NCI-H2081 (cell line): ENCODE measurements around the gene LARP4.
"Not testable (repeated sequence)": the region's sequence is repeated elsewhere in the genome, so short reads cannot be mapped to it uniquely, and the experiment has no call there.

Experiments
- DNase-seq, 2 experiments: peaks; one replicate each; lab custom pipeline; 2025; lab: John Stamatoyannopoulos, UW

Gene LARP4

GRCh38 chr12:50482571-50482970 is 81.9 kb downstream of the LARP4 start:
- DNase-seq = no peak

DNA sequence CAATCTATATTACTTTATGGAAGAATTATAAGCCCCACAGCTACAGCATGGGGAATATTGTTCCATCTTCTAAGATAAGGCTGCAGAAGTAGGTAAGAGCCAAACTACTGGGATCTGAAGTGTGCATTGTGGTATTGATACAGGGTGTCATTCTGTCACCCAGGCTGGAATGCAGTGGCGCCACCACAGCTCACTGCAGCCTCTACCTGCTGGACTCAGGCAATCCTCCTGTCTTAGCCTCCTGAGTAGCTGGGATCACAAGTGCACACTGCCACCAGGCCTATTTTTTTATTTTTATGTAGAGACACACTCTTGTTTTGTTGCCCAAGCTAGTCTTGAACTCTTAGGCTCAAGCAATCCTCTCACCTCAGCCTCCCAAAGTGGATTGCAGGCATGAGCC is 82.8 kb downstream of the LARP4 start:
- no peak for DNase-seq

GRCh38 chr12:50488801-50489200 is 88.1 kb downstream of the LARP4 start:
- DNase-seq = no peak

DNA sequence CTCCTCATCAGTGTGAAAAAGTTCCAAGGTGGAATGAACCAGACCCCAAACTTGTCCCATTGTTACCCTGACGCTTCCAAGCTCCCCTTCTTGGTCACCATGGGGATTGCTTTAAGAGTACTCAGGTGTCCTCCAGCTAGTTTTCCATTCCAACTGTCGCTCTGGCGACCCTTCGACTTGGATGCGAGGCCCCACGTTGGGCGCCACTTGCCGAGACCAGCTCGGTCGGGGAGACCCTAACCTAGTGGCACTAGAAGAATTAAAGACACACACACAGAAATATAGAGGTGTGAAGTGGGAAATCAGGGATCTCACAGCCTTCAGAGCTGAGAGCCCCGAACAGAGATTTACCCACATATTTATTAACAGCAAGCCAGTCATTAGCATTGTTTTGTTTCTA is 97.4 kb downstream of the LARP4 start:
- DNase-seq = not testable (repeated sequence)

GRCh38 chr12:50504798-50505674 is 104.4 kb downstream of the LARP4 start, which contains the start of gene DIP2B:
TSS of gene DIP2B (plus strand) at chr12:50504985. CDS start at chr12:50505141, 156 bp downstream.
- peak; percentile 88 to 89 for DNase-seq

GRCh38 chr12:50505675-50506530 is 105.2 kb downstream of the LARP4 start:
- peak in 1 of 2 experiments; percentile 8 for DNase-seq

- DNase-seq = no peak
Measured at GRCh38 chr12:50506753-50507473, 106.2 kb downstream of the LARP4 start.

GRCh38 chr12:50507474-50507838 is 106.8 kb downstream of the LARP4 start:
- DNase-seq = no peak

- DNase-seq = no peak
Measured at GRCh38 chr12:50507930-50508329, 107.2 kb downstream of the LARP4 start.

DNA sequence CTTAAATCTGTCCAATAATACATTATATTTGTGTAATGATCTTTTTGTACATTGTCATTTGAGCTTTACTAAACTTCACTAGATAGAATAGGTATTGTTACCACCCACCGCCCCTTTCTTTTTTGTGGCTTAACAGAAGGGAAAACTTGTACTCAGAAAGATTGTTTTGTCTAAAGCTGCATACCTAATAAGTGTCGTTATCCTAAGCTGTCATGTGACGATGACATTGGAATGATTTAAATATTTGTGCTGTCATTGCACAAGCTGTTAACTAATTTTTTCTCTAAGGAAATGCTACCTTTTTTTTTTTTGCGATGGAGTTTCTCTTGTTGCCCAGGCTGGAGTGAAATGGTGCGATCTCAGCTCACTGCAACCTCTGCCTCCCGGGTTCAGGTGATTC is 107.7 kb downstream of the LARP4 start:
- no peak for DNase-seq

GRCh38 chr12:50508970-50509663 is 108.4 kb downstream of the LARP4 start:
- DNase-seq = no peak

DNA sequence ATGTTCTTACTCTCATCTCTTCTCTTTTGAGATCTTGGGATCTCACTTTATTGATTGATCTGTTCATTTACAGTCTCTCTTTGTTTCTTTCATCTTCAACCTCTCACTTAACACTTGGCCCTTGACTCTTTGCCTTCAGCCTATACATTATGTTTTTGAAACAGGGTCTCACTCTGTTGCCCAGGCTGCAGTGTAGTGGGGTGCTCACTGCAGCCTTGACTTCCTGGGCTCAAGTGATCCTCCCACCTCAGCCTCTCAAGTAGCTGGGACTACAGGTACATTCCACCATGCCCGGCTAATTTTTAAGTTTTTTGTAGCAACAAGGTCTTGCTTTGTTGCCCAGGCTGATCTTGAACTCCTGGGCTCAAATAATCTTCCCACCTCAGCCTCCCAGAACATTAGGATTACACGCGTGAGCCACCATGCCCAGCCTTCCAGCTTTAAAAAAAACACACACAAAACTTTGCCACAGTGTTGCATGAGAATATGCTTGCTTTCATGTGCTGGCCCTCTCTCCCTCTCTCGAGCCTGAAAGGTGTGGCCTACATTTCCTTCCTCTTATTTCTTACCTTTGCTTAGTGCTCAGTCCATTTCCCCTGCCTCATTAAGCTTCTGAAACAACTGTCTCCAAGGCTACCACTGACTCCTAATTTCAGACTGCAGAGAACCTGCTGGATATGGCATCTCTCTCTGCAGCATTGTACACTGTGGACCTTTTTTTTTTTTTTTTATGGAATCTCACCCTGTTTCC is 114.0 kb downstream of the LARP4 start:
- no peak for DNase-seq

DNA sequence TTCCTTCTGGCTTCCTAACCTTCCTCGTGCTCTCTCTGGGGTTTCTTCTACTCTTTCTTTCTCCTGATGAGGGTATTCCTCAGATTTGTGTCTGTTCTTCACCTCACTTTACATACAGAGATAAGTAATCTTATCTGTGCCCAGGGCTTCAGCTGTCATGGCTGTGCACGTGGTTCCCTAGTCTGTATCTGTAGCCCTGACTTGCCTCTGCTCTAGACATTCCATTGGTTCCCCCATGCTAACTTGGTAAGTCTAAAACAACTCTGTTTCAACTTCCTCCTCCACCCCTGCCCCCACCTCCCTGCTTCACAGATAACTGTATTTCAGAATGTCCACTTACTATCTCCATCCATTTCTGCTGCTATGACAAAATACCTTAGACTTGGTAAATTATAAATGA is 114.9 kb downstream of the LARP4 start:
- no peak for DNase-seq

DNA sequence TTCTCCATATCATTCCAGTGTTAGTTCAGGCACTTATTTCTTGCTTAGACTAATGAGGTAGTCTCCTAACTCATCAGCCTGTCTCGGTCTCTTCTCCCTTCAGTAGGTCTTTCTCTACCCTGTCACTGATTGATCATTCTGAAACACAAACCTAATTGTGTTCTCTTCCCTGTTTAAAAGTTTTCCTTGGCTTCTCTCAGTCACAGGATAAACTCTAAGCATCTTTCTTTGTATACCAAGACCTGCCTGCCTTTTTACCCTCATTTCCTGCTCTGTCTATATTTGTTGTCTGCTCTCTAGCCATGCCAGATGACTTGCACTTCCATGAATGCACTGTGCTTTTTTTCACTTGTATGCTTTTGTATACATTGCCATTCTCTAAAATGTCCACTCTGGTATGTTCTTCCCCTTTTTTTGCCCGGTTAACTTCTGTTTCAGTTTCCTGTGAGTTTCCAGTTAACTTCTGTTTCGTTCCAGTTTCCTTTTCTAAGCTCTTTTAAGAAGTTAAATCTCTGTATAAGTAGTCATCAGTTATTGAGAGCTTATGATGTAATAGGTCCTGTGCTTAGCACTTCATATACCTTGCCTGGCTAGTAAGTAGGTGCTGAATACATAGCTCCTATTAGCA is 116.8 kb downstream of the LARP4 start:
- no peak for DNase-seq

- no peak for DNase-seq
Measured at GRCh38 chr12:50518090-50518489, 117.4 kb downstream of the LARP4 start.

DNA sequence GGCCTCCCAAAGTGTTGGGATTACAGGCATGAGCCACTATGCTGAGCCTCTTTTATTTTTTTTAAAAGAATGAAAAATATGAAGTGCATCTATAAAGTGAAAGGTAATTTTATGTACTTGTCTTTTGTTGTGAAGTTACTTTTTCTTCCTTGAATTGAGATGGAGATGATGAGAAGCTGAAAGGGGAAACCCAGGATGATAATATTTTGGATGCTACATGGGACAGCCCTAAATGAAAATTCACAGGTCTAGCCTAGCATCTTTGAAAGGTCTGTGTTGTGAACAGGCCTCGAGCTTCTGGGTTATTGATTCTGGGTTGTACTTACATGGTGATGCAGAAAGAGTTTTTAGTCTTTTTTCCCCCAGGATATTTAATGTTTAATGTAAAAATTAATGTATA is 118.7 kb downstream of the LARP4 start:
- DNase-seq = no peak

GRCh38 chr12:50520416-50521207 is 119.9 kb downstream of the LARP4 start:
- DNase-seq = no peak

GRCh38 chr12:50521781-50522180 is 121.1 kb downstream of the LARP4 start:
- not testable (repeated sequence) for DNase-seq

GRCh38 chr12:50523772-50524171 is 123.1 kb downstream of the LARP4 start:
- no peak for DNase-seq

DNA sequence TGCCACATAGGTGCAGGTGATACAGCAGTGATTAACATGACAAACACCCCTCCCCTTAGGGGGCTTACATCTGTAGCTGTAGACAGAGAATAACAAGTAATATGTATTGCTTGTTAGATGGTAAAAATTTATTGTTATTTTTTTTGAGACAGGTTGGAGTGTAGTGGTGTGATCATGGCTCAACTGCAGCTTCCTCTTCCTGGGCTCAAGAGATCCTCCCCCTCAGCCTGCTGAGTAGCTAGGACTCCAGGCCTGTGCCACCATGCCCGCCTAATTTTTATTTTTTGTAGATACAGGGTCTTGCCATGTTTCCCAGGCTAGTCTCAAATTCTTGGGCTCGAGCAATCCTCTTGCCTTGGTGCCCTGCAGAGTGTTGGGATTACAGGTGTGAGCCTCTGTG is 123.9 kb downstream of the LARP4 start:
- no peak for DNase-seq
